Ishikawa (cell line): ENCODE results near the gene CFAP57.

Experiments
- CREB1 ChIP-seq: IDR thresholded peaks from 2 replicates; pipeline ENCODE4 v1.6.1; 2012; ENCODE audit warnings: low read depth
- FOXM1 ChIP-seq: IDR thresholded peaks from 2 replicates; pipeline ENCODE4 v1.6.1; 2012; ENCODE audit warnings: low read depth, borderline replicate concordance
- RAD21 ChIP-seq: IDR thresholded peaks from 2 replicates; pipeline ENCODE4 v1.6.1; 2012; ENCODE audit warnings: low read depth
- REST ChIP-seq: IDR thresholded peaks from 2 replicates; pipeline ENCODE4 v1.6.1; 2012; ENCODE audit warnings: low read depth, mild to moderate bottlenecking

GRCh38 chr1:43256675-43257570 is 84.8 kb downstream of the CFAP57 start:
- TF ChIP-seq FOXM1 (no peak), CREB1 (no peak), RAD21 (no peak), REST (no peak)
